GM19467 (cell line): ENCODE results near the gene FBXO2.

ENCODE experiments used
- ATAC-seq: cut with Tn5 transposase; IDR thresholded peaks from one replicate; pipeline ENCODE4 v1.9.1; 2021; ENCODE audit warnings: mild to moderate bottlenecking, moderate library complexity; ENCODE audit not compliant: unreplicated experiment

FBXO2 gene

DNA sequence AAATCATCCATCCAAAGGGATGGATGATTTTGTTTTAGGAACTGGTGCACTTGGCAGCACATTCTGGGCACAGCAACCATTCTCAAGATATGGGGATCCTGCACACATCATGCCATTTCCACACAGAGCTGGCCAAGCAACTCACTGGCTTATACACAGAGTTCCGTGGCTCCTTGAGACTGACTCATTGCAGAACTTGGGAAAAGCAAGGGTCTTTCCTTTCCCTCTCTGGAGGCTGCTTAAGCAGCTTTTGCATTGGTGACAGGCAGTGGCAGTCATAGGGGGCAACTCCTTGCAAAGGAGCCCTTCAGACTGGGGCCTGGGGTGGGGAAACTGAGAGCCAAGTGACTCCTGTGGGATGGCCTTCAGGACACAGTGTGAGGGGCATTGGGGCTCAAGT is 28.6 kb upstream of the FBXO2 start:
- no peak for ATAC-seq

GRCh38 chr1:11682287-11682771 is 28.1 kb upstream of the FBXO2 start:
- no peak for ATAC-seq

DNA sequence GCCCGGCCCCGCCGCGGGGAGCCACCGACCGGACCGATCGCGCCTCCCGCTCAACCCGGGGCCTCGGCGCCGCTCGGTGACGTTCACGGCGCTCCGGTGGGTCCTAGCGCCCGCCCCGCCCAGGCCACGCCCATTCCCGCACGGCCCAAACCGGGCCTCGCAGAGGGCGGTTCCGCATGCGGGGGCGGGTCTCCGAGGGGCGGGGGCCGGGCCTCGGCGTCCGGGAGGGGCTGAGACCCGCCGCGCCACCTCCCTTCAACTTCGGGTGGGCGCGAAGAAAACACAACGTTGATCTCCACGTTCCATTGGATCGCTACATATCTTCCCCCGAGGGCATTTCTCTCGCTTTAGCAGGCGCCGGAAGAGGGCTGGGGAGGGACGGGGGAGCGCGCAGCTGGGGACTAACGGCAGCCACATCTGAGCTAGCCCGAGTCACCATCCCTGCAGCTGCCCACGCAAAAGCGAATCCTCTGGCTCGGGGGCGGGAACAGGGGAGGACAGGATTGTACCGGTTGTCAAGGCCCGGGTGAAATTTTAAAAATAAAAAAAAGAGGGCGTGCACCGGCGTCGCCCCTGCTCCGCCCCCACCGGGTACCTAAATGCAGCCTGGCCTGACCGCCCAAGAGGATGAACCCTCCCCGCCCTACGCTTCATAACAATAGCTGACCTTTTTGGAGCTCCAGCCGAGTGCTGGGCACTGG is 27.0 kb upstream of the FBXO2 start, which contains the start of gene MAD2L2:
TSS of gene MAD2L2 (minus strand) at position 78 of the 701 bp plus-strand sequence. CDS start 547 bp downstream, outside the sequence.
- ATAC-seq = peak; percentile 86

- peak; percentile 5 for ATAC-seq
These were observed 26.2 kb upstream of the FBXO2 start for GRCh38 chr1:11680270-11681070.

- no peak for ATAC-seq
These were observed 24.2 kb upstream of the FBXO2 start for GRCh38 chr1:11678442-11678841.

GRCh38 chr1:11676386-11677103 is 22.3 kb upstream of the FBXO2 start:
- no peak for ATAC-seq

GRCh38 chr1:11675325-11675724 is 21.1 kb upstream of the FBXO2 start:
- no peak for ATAC-seq

- ATAC-seq = no peak
These were observed 20.3 kb upstream of the FBXO2 start for GRCh38 chr1:11674488-11674887.

- no peak for ATAC-seq
These were observed 19.0 kb upstream of the FBXO2 start for GRCh38 chr1:11673089-11673769.

DNA sequence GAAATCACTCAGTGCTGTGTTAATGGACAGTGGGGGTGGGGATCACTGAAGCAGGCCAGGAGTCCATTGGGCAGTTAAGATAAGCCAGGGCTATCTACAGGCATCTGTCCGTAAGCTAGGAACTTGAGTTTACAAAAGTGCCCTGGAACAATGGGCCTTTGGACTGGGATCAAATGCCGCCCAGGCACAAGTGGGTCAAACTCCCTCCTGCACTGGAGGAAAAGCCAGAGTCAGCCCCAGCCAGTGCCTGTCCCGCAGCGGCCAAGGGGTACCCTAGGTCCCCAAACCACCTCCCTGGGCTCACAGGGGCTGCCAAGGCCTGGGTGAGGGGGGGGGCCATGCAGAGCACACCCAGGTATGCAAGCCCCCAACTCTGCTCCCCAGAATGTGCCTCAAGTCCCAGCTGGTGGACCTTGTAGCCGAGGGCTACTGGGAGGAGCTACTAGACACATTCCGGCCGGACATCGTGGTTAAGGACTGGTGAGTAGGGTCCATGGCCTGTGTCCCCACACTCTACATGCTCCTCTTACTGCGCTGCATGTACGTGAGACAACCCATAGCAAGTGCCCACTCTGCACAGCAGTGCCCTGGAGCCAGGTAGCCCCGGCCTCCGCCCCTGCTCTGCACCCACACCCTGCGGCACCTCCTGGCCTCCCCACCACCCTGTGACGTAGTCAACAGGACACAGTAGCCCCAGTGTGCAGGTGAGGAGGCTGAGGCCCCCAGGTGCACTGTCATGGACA is 17.5 kb upstream of the FBXO2 start:
- ATAC-seq = no peak

- no peak for ATAC-seq
These were observed 16.9 kb upstream of the FBXO2 start for GRCh38 chr1:11671205-11671543.

DNA sequence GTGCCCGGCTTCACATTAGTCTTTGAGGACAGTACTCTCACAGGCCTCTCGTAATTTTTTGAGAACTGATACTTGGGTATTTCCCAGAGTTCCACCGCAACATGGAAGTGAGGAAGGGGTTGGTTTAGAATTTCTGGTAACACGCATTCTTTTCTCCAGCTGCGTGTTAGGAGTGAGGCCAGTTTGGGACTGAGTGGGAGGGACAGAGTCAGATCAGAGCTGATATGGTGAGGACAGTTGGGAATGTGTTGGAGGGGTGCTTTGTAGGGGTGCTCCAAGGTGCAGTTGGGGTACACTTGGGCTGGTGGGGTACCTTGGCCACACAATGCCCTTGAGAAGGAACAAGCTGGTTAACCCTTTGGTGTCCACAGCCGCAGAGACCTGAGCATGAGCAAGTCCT is 16.5 kb upstream of the FBXO2 start:
- no peak for ATAC-seq

- ATAC-seq = no peak
These were observed 14.3 kb upstream of the FBXO2 start for GRCh38 chr1:11668516-11668915.

DNA sequence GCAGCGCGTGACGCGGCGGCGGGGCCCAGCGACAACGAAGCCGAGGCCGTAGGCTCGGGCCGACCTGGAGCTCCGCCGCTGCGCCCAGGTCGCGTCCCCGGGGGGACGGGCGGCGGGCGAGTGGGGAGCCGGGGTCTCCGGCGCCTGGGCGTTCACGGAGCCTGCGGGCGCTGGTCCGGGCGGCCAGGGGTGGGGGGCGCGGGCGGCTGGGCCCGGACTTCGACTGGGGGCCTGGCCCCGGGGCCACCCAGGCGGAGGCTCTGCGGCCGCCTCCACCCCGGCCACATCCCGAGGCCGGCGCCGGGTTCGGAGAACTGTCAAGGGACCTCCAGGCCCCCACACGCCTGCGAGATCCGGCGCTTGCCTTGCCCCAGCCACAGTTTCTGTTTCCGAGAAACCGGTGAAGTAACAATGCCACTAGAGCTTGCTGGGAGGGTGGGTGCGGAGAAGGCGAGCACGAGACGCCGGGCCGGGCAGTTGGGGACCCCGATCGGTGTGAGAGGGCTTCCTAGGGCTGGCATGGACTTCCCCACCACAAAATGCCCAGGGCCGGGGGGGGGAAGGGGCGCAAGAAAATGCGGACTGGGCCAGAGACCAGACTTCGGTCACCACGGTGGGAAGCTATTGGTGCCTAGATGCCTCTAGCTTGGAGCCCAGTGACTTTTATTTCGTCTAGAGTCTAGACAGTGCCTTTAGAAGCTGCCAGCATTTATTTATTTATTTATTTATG is 10.3 kb upstream of the FBXO2 start:
- peak; percentile 47 for ATAC-seq

DNA sequence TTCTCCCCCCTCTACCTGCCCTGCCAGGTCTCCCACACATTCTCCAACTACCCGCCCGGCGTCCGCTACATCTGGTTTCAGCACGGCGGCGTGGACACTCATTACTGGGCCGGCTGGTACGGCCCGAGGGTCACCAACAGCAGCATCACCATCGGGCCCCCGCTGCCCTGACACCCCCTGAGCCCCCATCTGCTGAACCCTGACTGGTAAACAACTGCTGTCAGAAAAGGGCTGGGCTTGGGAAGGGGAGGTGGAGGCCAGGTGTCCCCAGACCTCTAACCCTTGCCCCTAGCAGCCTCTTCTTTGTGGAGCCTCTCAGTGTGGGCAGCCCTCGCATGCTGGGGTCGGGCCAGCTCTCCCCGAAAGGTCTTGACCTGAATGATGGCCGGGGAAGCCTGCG is 6.9 kb upstream of the FBXO2 start:
- ATAC-seq = no peak

DNA sequence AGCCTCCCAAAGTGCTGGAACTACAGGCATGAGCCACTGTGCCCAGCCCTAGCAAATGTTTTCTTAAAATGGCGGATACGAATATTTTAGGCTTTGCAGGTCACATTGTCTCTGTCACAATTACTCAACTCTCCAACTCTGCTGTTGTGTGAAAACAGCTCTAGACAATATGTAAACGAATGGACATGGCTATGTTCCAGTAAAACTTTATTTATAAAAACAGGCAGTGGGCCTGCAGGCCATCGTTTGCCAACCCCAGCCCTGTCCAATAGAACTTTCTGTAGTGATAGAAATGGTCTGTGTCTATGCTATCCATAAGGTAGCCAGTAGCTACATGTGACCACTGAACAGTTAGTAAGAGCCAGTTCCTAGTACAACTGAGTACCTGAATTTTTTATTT is 5.5 kb upstream of the FBXO2 start:
- no peak for ATAC-seq

DNA sequence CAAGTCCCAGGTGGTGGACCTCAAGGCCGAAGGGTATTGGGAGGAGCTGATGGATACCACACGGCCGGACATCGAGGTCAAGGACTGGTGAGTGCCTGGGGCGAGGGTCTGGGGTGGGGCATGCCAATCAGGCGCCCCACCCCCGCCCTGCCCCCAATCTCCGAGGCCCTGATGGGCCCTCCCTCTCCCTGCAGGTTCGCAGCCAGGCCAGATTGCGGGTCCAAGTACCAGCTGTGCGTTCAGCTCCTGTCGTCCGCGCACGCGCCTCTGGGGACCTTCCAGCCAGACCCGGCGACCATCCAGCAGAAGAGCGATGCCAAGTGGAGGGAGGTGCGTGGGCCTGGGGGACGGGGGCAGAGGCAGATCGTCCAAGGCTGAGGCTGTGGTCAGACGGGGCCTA is 4.3 kb upstream of the FBXO2 start:
- ATAC-seq = no peak

- ATAC-seq = no peak
These were observed 3.4 kb upstream of the FBXO2 start for GRCh38 chr1:11657654-11658053.

DNA sequence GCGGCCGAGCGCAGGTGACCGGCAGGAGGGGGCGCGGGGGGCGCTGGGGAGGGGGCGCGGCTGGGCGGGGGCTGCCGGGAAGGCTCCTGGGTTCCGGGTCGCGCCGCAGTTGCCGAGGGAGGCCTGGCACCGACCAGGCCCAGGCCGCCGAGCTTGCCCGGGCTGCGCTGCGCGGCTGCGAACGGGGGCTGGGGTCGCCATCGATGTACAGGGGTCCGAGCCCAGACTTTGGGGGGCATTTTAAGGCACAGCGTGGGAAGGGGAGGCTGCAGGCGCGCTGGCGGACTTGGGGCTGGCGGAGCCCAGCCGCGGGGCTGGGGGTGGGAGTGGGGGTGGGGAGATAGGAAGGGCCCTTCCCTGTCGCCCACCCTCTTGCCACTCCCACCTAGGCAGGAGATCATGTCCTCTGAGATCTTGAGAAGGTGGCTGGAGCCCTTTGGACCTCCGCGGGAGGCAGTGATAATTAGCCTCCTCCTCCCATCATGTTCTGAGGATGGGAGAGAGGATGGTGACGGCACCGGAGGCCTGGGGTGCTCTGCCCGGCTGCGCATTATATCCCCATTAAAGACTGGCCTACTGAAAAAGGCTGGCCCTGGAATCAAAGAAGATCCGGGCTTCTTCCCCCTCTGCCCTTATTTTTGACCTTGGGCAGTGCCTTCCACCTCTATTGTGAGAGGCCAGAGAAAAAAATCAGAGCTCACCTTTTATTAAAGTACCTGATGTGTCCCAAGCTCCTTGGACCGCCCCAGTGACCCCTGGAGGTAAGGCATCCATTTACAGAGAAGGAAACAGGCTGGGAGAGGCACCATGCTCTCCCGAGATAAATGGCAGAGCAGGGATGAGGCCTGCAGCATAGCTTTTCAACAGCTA is 945 bp upstream of the FBXO2 start:
- peak; percentile 23 for ATAC-seq
